HG03342 (cell line): ENCODE results near the gene CDX4.
"Not testable (repeated sequence)": the region's sequence is repeated elsewhere in the genome, so short reads cannot be mapped to it uniquely, and the experiment has no call there.

Experiments used
- ATAC-seq: cut with Tn5 transposase; IDR thresholded peaks from one replicate; pipeline ENCODE4 v1.9.1; 2021; ENCODE audit warnings: mild to moderate bottlenecking, moderate library complexity; ENCODE audit not compliant: unreplicated experiment

CDX4 gene

GRCh38 chrX:73446831-73447230 is at the start of gene CDX4:
CDX4 (plus strand) TSS chrX:73447053; CDS start chrX:73447254, 201 bp downstream.
- ATAC-seq, result no peak

GRCh38 chrX:73398185-73398914 is 48.5 kb upstream of the CDX4 start:
- ATAC-seq, result no peak

- ATAC-seq, result no peak
Observed at GRCh38 chrX:73400136-73400748, 46.6 kb upstream of the CDX4 start.

- no peak for ATAC-seq
Observed at GRCh38 chrX:73401591-73402266, 45.1 kb upstream of the CDX4 start.

- no peak for ATAC-seq
Observed at GRCh38 chrX:73412930-73413329, 33.9 kb upstream of the CDX4 start.

GRCh38 chrX:73447311-73447794 is 500 bp downstream of the CDX4 start:
- ATAC-seq, result no peak

- ATAC-seq, result no peak
Observed at GRCh38 chrX:73448379-73448778, 1.5 kb downstream of the CDX4 start.

- ATAC-seq, result no peak
Observed at GRCh38 chrX:73455171-73455570, 8.3 kb downstream of the CDX4 start.

GRCh38 chrX:73457306-73457705 is 10.5 kb downstream of the CDX4 start:
- ATAC-seq, result no peak

GRCh38 chrX:73468376-73468775 is 21.5 kb downstream of the CDX4 start:
- ATAC-seq, result no peak

GRCh38 chrX:73478961-73479360 is 32.1 kb downstream of the CDX4 start:
- no peak for ATAC-seq

GRCh38 chrX:73481521-73481920 is 34.7 kb downstream of the CDX4 start:
- ATAC-seq, result no peak

GRCh38 chrX:73490661-73491060 is 43.8 kb downstream of the CDX4 start:
- no peak for ATAC-seq

- ATAC-seq, result not testable (repeated sequence)
Observed at GRCh38 chrX:73492178-73492577, 45.3 kb downstream of the CDX4 start.
